PC-9 (cell line): ENCODE data around the gene WDR12.
"Not testable (repeated sequence)": the region's sequence is repeated elsewhere in the genome, so short reads cannot be mapped to it uniquely, and the experiment has no call there.

Experiments
- EZH2 ChIP-seq: fragments of 200-600 bp; sonication (generic); IDR thresholded peaks from 2 replicates; pipeline ENCODE4 v1.8.0; 2017; ENCODE audit warnings: antibody characterized with exemption, low read depth
- TF ChIP-seq, protein P1 (sequence below): fragments of 200-600 bp; sonication (generic); conservative IDR thresholded peaks from 2 replicates; pipeline ENCODE4 v1.6.1; 2017; ENCODE audit warnings: mixed run types, antibody characterized with exemption, mild to moderate bottlenecking, moderate library complexity

DNA sequence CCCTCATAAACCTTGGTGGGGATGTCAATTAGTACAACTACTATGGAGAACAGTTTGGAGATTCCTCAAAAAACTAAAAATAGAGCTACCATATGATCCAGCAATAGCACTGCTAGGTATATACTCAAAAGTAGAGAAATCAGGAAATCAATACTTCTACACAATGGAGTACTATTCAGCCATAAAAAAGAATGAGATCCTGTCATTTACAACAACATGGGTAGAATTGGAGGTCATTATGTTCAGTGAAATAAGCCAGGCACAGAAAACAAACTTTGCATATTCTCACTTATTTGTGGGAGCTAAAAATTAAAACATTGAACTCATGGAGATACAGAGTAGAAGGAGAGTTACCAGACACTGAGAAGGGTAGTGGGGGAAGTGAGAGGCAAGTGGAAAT, 6.0 kb downstream of the WDR12 start:
- TF ChIP-seq, protein P1, sequence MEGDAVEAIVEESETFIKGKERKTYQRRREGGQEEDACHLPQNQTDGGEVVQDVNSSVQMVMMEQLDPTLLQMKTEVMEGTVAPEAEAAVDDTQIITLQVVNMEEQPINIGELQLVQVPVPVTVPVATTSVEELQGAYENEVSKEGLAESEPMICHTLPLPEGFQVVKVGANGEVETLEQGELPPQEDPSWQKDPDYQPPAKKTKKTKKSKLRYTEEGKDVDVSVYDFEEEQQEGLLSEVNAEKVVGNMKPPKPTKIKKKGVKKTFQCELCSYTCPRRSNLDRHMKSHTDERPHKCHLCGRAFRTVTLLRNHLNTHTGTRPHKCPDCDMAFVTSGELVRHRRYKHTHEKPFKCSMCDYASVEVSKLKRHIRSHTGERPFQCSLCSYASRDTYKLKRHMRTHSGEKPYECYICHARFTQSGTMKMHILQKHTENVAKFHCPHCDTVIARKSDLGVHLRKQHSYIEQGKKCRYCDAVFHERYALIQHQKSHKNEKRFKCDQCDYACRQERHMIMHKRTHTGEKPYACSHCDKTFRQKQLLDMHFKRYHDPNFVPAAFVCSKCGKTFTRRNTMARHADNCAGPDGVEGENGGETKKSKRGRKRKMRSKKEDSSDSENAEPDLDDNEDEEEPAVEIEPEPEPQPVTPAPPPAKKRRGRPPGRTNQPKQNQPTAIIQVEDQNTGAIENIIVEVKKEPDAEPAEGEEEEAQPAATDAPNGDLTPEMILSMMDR = not testable (repeated sequence)
- TF ChIP-seq EZH2 = not testable (repeated sequence)
